ENCODE results near the gene P4HB.

The P4HB gene

DNA sequence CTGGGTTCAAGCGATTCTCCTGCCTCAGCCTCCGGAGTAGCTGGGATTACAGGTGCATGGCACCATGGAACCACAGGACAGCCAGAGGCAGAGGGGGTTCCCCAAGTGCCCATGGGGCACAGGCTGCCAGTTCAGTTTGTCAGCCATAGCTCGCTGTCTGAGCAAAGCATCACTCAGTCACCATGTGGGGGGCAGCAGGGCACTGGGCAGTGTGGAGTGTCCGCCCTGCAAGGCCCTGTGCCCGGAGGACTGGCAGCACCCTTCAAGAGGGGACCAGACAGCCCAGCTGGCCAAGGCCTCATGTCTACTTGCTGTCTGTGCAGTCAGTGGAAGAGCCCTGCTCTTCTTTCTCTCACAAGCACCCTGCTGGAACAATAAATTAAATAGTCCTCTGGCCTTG is 24.6 kb upstream of the P4HB start:
- Mint-ChIP-seq H3K27me3 (no peaks in the 10 kb centered on the region), H3K9me3 (no peaks in the 10 kb centered on the region), H3K4me1 (peaks cover 31% of the 10 kb centered on the region), H3K36me3 (peaks cover 35% of the 10 kb centered on the region), H3K4me3 (no peak overlapping the region), H3K27ac (no peak overlapping the region)
- no peak for ATAC-seq

DNA sequence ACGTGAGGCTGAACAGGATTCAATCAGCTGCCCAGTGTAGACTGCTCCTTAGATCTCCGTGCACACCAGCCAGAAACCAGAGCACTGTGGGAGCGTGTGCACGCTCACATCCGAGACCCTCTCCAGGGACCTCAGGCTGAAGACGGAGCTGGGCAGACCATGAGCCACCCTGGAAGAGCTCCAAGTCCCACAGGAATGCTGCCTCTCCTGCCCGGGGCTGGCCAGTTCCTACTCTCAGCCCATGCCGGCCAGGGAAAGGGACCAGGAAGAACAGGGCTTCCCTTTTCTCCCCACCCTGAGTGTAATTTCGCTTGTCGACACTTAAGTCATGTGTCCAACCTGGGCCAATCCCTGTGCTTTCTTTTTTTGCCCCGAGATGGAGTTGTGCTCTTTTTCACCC is 24.2 kb upstream of the P4HB start:
- peaks cover 29% of the 10 kb centered on the region for H3K4me1 Mint-ChIP-seq
- no peaks in the 10 kb centered on the region for H3K27me3 Mint-ChIP-seq
- H3K36me3 Mint-ChIP-seq, result peaks cover 40% of the 10 kb centered on the region
- H3K9me3 Mint-ChIP-seq, result no peaks in the 10 kb centered on the region
- ATAC-seq, result no peak
- H3K4me3 Mint-ChIP-seq, result no peak overlapping the region
- no peak overlapping the region for H3K27ac Mint-ChIP-seq

DNA sequence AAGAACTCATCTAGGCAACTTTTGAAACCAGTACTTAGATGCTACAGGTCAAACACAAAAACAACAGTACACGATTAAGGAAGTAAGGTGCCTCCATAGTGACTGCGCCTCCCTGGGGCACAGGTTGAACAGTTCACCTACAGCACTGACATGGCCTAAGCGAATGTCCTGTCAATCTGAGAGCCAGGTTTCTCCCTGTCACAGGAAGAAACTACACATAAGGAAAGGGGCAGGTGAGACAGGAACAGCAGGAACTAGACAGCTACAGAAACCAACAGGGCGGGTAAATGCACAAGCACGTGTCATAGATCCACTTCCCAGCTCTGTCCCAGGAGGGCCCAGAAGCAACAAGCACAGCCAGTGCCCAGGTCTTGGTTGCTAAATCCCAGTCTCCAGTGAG is 18.8 kb upstream of the P4HB start:
- Mint-ChIP-seq H3K4me1 (peaks cover 1% of the 10 kb centered on the region), H3K36me3 (peaks cover 24% of the 10 kb centered on the region), H3K27me3 (no peaks in the 10 kb centered on the region), H3K27ac (no peak overlapping the region), H3K4me3 (no peak overlapping the region), H3K9me3 (no peaks in the 10 kb centered on the region)
- ATAC-seq, result no peak

DNA sequence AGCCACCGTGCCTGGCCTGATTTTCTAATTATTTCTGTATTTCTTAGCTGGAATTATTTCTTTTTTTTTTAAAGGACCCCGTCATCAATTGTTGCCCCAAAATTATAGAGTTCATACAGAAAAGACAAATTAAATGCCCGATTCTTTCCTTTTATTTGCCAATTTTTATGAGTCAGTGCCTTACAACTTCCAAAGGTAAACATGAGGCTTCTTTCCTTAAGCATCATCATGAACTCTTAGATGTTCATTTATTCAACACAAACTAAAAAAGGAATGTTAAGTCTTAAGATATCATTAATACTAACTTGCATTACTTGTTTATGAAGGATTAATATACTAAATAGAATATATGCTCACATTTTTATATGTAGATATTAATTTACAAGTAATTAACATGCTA is 18.0 kb upstream of the P4HB start:
- no peak overlapping the region for H3K27ac Mint-ChIP-seq
- H3K36me3 Mint-ChIP-seq, result peaks cover 24% of the 10 kb centered on the region
- peaks cover 10% of the 10 kb centered on the region for H3K4me1 Mint-ChIP-seq
- ATAC-seq, result no peak
- H3K27me3 Mint-ChIP-seq, result no peaks in the 10 kb centered on the region
- H3K4me3 Mint-ChIP-seq, result no peak overlapping the region
- no peaks in the 10 kb centered on the region for H3K9me3 Mint-ChIP-seq

DNA sequence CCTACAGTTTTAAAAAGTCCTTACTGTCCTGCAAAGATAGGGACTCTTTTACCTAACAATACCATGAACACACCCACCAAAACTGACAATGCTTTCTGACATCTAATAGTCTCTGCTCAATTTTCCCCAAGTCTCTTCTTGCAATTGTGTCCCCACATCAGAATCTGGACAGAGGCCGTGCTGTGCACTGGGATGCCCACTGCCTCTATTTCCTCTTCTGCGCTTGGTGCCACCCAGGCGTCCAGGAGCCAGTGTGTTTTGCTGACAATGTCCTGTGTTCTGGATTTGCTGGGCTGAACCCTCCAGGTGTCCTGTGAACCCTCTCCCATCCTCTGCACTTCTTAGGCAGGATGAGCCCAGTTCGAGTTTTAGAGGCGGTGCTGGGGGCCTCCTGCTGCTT is 17.2 kb upstream of the P4HB start:
- Mint-ChIP-seq H3K4me1 (peaks cover 17% of the 10 kb centered on the region), H3K27ac (no peak overlapping the region), H3K36me3 (peaks cover 24% of the 10 kb centered on the region), H3K9me3 (no peaks in the 10 kb centered on the region), H3K4me3 (no peak overlapping the region), H3K27me3 (no peaks in the 10 kb centered on the region)
- ATAC-seq, result no peak

DNA sequence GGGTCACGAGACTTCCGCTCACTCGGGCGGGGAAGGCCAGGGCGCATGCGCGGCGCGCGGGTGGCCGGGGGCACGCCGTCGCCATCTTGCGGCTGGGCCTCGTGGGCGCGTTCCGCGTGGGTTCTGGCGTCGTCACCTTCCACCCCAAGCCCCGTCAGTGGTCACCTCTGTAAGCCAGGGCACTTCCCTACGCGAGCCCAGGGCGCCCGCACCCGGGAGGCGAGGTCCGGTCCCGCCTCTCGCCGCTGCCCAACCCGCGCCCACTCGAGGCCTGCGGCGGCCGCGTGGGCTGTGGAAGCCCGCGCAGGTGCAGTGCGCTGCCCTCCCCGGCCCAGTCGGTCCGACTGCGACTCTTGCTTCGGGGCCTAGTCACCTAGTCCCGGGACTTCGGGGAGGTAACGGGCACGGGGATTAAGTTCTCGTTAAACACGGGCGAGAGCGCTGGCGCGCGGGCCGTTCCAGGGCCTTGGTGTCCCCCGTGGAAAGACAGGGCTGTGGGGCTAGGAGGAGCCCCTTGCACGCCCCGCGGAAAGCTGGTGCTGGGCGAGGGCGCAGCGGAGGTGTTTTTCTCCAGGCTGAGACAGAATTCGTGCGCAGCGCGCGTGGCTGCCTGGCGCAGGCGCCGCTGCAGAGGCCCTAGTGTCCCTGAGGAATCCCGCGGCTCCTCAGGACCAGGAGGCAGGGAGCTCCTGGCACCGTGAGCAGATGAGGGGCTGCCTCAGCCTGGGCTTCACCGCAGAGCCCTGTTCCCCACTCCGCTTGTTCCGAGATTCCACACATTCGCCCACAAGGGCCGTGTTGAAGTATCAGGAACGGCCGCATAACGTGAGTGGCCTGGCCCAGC is 11.3 kb upstream of the P4HB start:
- ATAC-seq, result peak; percentile 25

DNA sequence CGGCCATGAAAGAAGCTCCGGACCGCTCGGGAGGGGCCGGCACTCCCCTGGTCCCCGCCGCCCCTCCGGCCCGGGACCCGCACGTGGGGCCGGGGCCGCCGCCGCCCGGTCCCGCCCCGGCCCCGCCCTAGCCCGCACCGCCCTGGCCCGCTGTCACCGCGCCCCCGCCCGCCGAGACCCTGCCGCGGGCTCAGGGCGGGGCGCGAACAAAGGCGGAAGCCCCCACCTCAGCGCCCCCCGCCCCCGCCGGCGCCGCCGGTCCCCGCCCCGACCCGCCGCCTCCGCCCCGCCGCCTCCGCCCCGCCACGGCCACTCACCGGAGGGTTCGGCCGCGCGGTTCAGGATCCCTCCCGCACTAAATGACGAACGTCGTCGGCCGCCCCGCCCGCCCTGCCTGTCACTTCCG is 10.6 kb upstream of the P4HB start, which contains the start of gene ARHGDIA:
Gene ARHGDIA (minus strand): TSS at position 357 of the 406 bp plus-strand sequence. CDS start 1,407 bp downstream, outside the sequence.
- Mint-ChIP-seq H3K27ac (peak within 1 kb of the TSS; percentile 92), H3K9me3 (no peaks in the 10 kb centered on the region), H3K4me1 (peaks cover 63% of the 10 kb centered on the region), H3K36me3 (peaks cover 25% of the 10 kb centered on the region), H3K27me3 (no peaks in the 10 kb centered on the region), H3K4me3 (peak within 1 kb of the TSS; percentile 86)
- ATAC-seq, result peak; percentile 83

More for the DNA sequence above, 11.3 kb upstream of the P4HB start:
- H3K27me3 Mint-ChIP-seq, result no peaks in the 10 kb centered on the region
- no peaks in the 10 kb centered on the region for H3K9me3 Mint-ChIP-seq
- H3K4me3 Mint-ChIP-seq, result peak overlapping the region; percentile 85
- H3K36me3 Mint-ChIP-seq, result peaks cover 25% of the 10 kb centered on the region
- peaks cover 61% of the 10 kb centered on the region for H3K4me1 Mint-ChIP-seq
- H3K27ac Mint-ChIP-seq, result peak overlapping the region; percentile 92

DNA sequence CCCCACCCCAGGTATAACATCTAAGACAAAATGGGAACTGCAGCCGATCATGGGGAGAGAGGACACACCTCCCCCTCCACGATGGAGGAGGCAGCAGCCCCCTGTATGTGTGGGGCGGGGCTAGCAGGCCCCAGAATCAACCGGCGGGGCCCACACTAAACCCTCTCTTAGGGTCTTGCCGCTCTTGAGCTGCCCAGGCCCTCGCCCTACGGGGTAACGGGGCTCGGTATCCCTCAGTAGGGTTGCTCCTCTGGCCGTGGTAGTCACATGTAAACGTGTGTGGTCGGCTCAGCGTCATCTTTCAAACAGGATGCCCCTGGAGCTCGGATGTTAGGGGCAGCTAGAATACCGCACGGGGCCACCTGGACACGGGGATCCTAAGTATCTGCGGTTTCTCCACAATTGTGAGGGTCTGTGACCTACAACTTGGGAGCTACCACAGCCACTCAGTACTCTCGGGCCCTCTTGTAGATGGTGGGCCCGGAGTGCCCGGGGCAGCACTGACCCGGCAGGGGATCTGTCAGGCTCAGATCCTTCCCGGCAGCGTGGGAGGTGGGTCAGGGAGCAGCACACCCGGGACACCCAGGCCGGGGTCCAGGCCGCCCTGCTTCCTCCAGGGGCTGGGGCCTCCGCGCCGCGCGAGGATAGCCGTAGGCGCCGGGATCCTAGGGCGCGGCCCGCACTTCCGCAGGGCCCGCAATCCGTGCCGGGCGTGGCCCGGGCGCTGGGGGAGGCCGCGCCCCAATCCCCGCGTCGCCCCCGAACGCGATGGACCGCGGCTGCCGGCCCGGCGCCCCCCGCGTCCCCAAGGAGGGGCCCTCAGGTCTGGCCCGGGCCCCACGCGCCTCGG is 10.0 kb upstream of the P4HB start:
- Mint-ChIP-seq H3K4me3 (peak overlapping the region; percentile 86), H3K27ac (peak overlapping the region; percentile 92), H3K36me3 (peaks cover 25% of the 10 kb centered on the region), H3K4me1 (peaks cover 68% of the 10 kb centered on the region), H3K27me3 (no peaks in the 10 kb centered on the region), H3K9me3 (no peaks in the 10 kb centered on the region)
- ATAC-seq, result peak; percentile 40

DNA sequence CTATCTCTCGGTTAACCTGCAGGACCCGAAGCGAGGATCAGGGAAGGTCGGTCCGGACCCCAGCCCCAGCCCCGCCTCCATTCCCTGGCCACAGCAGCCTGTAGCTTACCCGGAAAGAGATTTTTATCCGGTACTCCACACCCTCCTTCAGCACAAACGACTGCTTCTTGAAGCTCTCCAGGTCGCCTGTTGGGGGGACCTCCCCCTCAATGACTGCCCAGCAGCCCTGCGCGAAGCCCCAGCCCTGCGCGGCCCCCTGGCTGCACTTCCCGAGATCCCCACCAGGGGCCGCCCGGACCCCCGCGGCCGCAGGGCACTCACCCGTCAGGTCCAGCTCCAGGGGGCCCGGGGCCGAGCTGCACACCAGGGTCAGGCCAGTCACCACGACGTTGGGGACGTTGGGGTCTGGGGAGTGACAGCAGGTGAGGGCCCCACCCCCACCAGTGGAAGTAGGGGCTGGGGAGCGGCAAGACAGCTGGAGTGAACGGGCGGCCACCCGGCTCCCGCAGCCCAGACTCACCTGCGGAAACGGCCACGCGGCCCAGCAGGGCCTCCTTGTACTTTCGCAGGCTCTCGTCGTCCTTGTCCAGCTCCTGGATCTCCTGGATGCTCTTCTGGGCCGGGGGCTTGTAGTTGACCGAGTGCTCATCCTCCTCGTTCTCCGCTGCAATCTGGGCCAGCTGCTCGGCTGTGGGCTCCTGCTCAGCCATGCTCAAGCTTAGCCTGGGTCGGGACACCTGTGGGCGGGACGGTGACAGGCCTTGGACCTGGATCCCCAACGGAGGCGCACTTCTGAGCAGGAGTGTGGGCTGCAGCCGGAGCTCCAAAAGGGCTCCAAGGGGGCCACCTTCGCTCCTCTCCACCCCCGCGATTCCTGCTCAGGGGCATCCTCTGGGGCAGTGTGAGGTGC is 9.1 kb upstream of the P4HB start:
- Mint-ChIP-seq H3K9me3 (no peaks in the 10 kb centered on the region), H3K4me3 (peak overlapping the region; percentile 86), H3K4me1 (peaks cover 69% of the 10 kb centered on the region), H3K27me3 (no peaks in the 10 kb centered on the region), H3K36me3 (peaks cover 25% of the 10 kb centered on the region), H3K27ac (peak overlapping the region; percentile 92)
- peak; percentile 17 for ATAC-seq

DNA sequence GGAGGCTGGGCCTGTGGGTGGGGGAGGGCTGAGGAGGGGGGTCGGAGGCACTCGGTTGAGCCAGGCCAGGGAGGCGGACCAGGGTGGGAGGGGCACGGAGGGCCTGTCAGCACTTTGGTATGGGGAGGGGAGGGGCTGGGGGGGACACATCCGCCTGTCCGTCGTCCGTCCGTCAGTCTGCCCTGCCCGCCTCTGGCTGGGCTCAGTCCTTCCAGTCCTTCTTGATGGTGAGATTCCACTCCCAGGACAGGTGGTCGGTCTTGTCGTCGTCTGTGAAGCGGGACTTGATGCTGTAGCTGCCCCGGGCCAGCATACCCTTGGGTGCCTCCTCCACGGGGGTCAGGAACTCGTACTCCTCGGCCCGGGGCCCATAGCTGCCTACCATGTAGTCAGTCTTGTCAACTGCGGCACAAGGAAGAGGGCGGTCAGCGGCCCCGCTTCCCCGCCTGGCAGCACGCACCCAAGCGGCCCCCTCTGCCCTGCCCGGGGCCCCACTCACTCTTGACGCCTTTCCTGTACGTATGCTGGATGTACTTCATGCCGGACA is 8.4 kb upstream of the P4HB start:
- Mint-ChIP-seq H3K4me1 (peaks cover 67% of the 10 kb centered on the region), H3K27ac (peak overlapping the region; percentile 92), H3K4me3 (peak overlapping the region; percentile 86), H3K9me3 (no peaks in the 10 kb centered on the region), H3K36me3 (peaks cover 25% of the 10 kb centered on the region), H3K27me3 (no peaks in the 10 kb centered on the region)
- ATAC-seq, result no peak

DNA sequence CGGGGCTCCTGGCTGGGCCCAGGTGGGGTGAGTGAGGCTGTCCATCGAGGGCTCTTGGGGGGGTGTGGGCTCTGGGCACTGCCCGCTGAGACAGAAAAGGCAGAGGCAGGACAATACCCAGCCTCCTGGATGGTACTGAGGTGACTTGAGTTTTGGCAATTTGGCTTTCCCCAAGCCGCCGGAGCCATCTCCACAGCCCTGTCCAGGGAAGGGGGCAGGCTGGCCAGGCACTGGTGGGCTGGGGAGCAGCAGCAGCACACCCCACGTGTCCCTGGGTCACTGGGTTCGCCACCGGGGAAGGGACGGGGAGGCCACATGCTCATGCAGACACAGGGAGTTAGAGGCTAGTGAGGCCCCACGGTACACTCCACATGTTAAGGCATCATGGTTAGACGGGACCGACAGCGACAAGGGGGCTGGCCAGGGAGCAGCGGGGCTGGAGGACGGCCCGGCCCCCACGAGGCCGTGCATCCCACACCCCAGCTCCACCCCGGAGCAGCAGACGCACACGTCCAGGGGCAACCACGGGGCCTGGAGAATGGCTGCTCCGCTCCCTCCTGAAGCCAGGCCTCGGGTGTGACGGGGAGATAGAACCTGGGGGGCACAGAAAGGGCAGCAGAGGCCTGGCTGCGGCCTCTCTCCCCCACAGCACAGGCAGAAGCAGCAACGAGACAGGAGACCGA is 7.8 kb upstream of the P4HB start:
- no peak for ATAC-seq
- H3K9me3 Mint-ChIP-seq, result no peaks in the 10 kb centered on the region
- peak overlapping the region; percentile 38 for H3K4me3 Mint-ChIP-seq
- peaks cover 67% of the 10 kb centered on the region for H3K4me1 Mint-ChIP-seq
- peak overlapping the region; percentile 92 for H3K27ac Mint-ChIP-seq
- H3K36me3 Mint-ChIP-seq, result peaks cover 25% of the 10 kb centered on the region
- H3K27me3 Mint-ChIP-seq, result no peaks in the 10 kb centered on the region

DNA sequence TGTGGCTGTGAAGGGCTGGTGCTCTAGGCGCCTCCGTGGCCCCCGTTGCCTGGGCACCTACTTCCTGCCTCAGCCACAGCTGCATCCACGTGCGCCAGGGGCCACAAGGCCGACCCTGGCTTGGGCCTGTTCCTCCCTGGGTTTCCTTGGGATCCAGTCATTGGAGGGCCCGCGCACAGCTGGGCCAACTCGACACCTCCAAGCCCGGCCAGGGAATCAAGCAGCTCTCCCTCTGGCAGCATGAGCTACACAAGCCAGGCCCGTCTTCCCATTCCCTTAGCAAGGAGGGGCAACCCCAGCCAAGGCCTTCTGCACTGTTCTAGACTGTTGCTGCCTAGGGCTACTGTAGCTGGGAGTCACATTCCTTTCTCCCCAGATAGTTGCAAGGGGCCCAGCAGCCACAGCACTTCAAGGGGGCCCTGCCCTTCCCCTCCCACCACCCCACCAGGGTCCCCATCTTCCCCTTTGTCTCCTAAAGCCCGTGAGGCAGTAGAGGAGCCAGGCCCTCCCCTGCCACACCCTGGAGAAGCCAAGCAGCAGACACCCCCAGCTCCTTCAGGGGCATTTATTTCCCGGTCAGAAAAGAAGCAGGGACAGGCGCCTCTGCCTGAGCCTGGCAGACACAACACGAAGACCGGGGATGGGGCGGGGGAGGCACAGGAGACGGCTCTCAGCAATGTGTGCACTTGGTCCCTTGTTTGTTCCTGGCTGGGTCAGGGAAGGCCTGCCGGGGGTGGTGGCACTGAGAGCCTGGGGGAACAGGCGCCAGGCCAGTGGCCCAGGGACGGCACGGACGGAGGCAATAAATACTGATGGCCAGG is 7.0 kb upstream of the P4HB start:
- Mint-ChIP-seq H3K27me3 (no peaks in the 10 kb centered on the region), H3K4me1 (peaks cover 66% of the 10 kb centered on the region), H3K36me3 (peaks cover 31% of the 10 kb centered on the region), H3K4me3 (peak overlapping the region; percentile 25), H3K27ac (peak overlapping the region; percentile 92), H3K9me3 (no peaks in the 10 kb centered on the region)
- no peak for ATAC-seq

DNA sequence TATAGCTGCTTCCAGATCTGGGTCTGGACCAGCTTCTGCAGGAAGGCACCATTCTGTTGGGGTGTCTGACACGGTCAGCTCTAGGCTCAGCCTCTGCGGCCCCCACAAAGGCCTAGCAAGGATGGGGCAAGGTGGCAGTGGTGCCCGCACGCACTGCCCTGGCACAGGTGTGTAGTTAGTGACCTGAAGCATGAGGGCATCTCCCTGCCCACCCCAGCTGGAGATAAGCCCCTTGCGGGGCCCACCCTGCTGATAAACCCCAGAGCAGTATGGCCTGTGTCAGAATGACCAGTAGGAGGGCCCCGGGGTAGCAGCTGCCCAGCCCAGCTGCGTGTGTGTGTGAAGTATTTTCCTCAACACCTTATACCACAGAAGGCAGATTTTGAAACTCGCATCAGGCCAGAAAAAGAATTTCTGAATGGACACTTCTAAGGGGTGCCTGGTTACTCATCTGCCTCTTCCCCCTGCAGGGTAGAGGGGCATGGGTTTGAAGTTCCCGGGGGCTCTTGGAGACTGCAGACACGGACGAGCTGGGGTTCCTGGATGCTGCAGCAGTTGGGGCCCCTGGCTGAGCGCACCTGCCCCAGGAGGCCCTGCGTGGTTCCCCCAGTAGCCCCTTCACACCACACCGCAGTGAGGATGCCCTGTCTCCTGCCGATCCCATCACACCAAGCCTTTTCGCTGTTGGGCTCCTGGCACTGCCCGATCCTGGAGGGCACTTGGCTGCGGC is 6.3 kb upstream of the P4HB start:
- Mint-ChIP-seq H3K4me3 (peak overlapping the region; percentile 25), H3K4me1 (peaks cover 62% of the 10 kb centered on the region), H3K9me3 (no peaks in the 10 kb centered on the region), H3K27ac (peak overlapping the region; percentile 92), H3K27me3 (no peaks in the 10 kb centered on the region), H3K36me3 (peaks cover 31% of the 10 kb centered on the region)
- ATAC-seq, result no peak

Data from stimulated activated memory B cell treated with anti-CD40 and anti-IgM and Interleukin-4, amounts not matched to agents 10 μg/mL and 1 μg/mL and 100 μg/mL, for 72 hours (primary cell).